Lower lobe of right lung (tissue), 2 donors: ENCODE measurements around the gene HEXD. TPM values are rescaled to one million over a fixed set of nuclear protein-coding genes. Genes with fewer than 3 reads are reported as not detected.
"Not testable (repeated sequence)": the region's sequence is repeated elsewhere in the genome, so short reads cannot be mapped to it uniquely, and the experiment has no call there.

Experiments
- ATAC-seq, 2 donors: fragments of 200-7000 bp; cut with Tn5 transposase; one replicate each; pipeline ENCODE4 v1.9.1; 2020 to 2022; ENCODE audit warnings: mild to moderate bottlenecking in 2 of 2, moderate library complexity in 2 of 2
- DNase-seq: peaks from one replicate; pipeline ENCODE4 v3.0.0-alpha.2; 2020
- H3K27ac ChIP-seq: fragments of 200-600 bp; one replicate; pipeline ENCODE4 v1.8.0; 2022
- H3K27me3 ChIP-seq: fragments of 200-600 bp; one replicate; pipeline ENCODE4 v1.8.0; 2022; ENCODE audit warnings: low read depth
- H3K36me3 ChIP-seq: fragments of 200-600 bp; one replicate; pipeline ENCODE4 v1.8.0; 2022; ENCODE audit warnings: mild to moderate bottlenecking
- H3K4me1 ChIP-seq: fragments of 200-600 bp; one replicate; pipeline ENCODE4 v1.8.0; 2022
- H3K4me3 ChIP-seq: fragments of 200-600 bp; one replicate; pipeline ENCODE4 v1.8.0; 2022; ENCODE audit warnings: mild to moderate bottlenecking
- H3K9me3 ChIP-seq: fragments of 200-600 bp; one replicate; pipeline ENCODE4 v1.8.0; 2022
- intact Hi-C: fragments of 100-400 bp; cut with DNase I; formaldehyde crosslinking; loops from one replicate; pipeline ENCODE4 v1.11.0; 2022
- total RNA-seq: library from RNA; stranded (reverse); fragmentation: NEBNext Ultra II Directional; extraction: Animal tissue kit (Norgen Biotek cat#: 25700); gene quantifications from one replicate; pipeline ENCODE4 v1.2.1, GENCODE V29; 2021
- TF ChIP-seq, protein P1 (sequence below): fragments of 200-600 bp; IDR thresholded peaks from one replicate; pipeline ENCODE4 v1.8.0; 2022; ENCODE audit warnings: antibody characterized with exemption, mild to moderate bottlenecking
- donor health status: DM: no; HTN: yes; CAD: no; lungs with severe emphysema.

The HEXD gene
- total RNA-seq, 1 donor from 2014 or later, result 60.2 TPM

DNA sequence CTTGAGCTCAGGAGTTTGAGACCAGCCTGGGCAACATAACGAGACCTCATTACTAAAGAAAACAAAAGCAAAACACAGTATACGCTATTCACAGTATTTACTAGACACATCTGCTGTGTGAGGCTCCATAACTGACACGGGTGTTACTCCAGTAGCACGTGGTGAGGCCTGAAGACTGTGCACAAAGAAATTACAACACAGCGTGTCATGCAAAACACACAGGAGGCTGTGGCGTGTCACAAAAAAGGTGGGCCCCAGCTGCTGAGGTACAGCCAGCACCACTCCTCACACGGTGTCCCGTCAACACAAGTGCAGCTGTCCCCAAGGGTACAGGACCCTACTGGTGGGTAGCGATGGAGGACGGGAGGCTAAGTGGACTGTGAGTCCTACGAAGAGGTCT is 29.7 kb downstream of the HEXD start:
- no peak for ATAC-seq
- no peak for DNase-seq
- Histone ChIP-seq H3K9me3 (no peaks in the 10 kb centered on the region), H3K36me3 (peaks cover 39% of the 10 kb centered on the region), H3K4me1 (peaks cover 50% of the 10 kb centered on the region), H3K27me3 (no peaks in the 10 kb centered on the region), H3K27ac (no peak overlapping the region), H3K4me3 (no peak overlapping the region)
- intact Hi-C loops, result no loop called here
- TF ChIP-seq, protein P1, sequence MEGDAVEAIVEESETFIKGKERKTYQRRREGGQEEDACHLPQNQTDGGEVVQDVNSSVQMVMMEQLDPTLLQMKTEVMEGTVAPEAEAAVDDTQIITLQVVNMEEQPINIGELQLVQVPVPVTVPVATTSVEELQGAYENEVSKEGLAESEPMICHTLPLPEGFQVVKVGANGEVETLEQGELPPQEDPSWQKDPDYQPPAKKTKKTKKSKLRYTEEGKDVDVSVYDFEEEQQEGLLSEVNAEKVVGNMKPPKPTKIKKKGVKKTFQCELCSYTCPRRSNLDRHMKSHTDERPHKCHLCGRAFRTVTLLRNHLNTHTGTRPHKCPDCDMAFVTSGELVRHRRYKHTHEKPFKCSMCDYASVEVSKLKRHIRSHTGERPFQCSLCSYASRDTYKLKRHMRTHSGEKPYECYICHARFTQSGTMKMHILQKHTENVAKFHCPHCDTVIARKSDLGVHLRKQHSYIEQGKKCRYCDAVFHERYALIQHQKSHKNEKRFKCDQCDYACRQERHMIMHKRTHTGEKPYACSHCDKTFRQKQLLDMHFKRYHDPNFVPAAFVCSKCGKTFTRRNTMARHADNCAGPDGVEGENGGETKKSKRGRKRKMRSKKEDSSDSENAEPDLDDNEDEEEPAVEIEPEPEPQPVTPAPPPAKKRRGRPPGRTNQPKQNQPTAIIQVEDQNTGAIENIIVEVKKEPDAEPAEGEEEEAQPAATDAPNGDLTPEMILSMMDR, result no peak

DNA sequence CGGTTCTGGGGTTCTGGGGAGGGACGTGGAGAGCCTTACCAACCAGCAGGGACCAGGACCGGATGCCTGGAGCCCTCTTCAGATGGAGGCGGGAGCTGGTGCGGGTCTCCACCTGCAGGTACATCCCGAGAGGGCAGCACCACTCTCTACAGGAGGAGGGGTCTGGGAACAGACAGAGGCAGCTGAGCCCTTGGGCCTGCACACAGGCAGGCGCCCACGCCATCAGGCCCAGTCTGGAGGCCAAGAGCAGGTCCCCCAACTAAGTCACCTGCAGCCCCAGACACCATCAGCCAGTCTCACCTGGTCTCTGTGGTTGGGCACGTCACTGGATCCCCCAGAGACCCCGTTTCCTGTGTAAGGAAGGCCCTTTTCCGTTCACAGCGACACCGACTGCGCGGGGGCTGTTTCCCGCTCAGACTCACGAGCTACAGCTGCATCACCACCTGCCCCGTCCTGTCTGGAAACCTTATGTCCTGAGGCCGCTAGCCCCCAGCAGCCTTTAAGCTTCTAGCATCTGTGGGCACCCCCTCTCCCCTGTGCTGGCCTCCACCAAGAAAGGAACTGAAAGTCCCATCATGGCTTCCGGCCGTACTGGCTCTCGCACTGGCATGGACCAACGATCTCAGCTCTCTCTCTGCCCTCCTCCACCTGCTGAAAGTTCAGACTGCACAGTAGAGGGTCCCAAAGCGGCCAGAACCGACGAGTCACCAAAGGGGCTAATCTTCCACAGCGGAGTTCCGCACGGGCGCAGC is 31.2 kb downstream of the HEXD start:
- Histone ChIP-seq H3K4me1 (peaks cover 50% of the 10 kb centered on the region), H3K36me3 (peaks cover 24% of the 10 kb centered on the region), H3K4me3 (peak overlapping the region; percentile 97), H3K27ac (peak overlapping the region; percentile 95), H3K27me3 (no peaks in the 10 kb centered on the region), H3K9me3 (no peaks in the 10 kb centered on the region)
- TF ChIP-seq, protein P1, result no peak
- intact Hi-C loops, result no loop called here
- ATAC-seq, result peak; percentile 11 to 34
- no peak for DNase-seq

GRCh38 chr17:82449883-82450356 is 31.8 kb downstream of the HEXD start:
- intact Hi-C loops, result no loop called here
- H3K4me1 ChIP-seq, result peaks cover 46% of the 10 kb centered on the region
- H3K36me3 ChIP-seq, result peaks cover 18% of the 10 kb centered on the region
- peak in 1 of 2 donors; percentile 0 for ATAC-seq
- H3K27me3 ChIP-seq, result no peaks in the 10 kb centered on the region
- H3K4me3 ChIP-seq, result peak overlapping the region; percentile 97
- TF ChIP-seq, protein P1, result no peak
- no peaks in the 10 kb centered on the region for H3K9me3 ChIP-seq
- no peak for DNase-seq
- peak overlapping the region; percentile 95 for H3K27ac ChIP-seq

- intact Hi-C loops, result no loop called here
Measured at GRCh38 chr17:82450357-82451106, 32.4 kb downstream of the HEXD start, which contains the start of gene CYBC1. CYBC1 (minus strand) TSS chr17:82450752; CDS start chr17:82449254, 1,498 bp downstream.

GRCh38 chr17:82452162-82452561 is 34.0 kb downstream of the HEXD start:
- ATAC-seq (no peak), DNase-seq (no peak)
- no peaks in the 10 kb centered on the region for H3K27me3 ChIP-seq
- H3K36me3 ChIP-seq, result peaks cover 6% of the 10 kb centered on the region
- TF ChIP-seq, protein P1, result no peak
- intact Hi-C loops, result no loop called here
- peaks cover 49% of the 10 kb centered on the region for H3K4me1 ChIP-seq
- peak overlapping the region; percentile 95 for H3K27ac ChIP-seq
- H3K9me3 ChIP-seq, result no peaks in the 10 kb centered on the region
- no peak overlapping the region for H3K4me3 ChIP-seq

More at GRCh38 chr17:82450357-82451106, 32.4 kb downstream of the HEXD start, which contains the start of gene CYBC1:
- peak; percentile 95 for DNase-seq
- Histone ChIP-seq H3K9me3 (no peaks in the 10 kb centered on the region), H3K4me3 (peak within 1 kb of the TSS; percentile 97), H3K4me1 (peaks cover 40% of the 10 kb centered on the region), H3K27me3 (no peaks in the 10 kb centered on the region), H3K36me3 (peaks cover 12% of the 10 kb centered on the region), H3K27ac (peak within 1 kb of the TSS; percentile 95)
- TF ChIP-seq, protein P1, result no peak
- peak; percentile 97 for ATAC-seq

- H3K27me3 ChIP-seq, intact Hi-C loops, DNase-seq, H3K36me3 ChIP-seq, H3K4me3 ChIP-seq, ATAC-seq, H3K9me3 ChIP-seq: not testable (repeated sequence)
- Histone ChIP-seq H3K4me1 (peaks cover 51% of the 10 kb centered on the region), H3K27ac (peak overlapping the region; percentile 53)
Measured at GRCh38 chr17:82453151-82453550, 35.0 kb downstream of the HEXD start.

GRCh38 chr17:82453706-82454105 is 35.6 kb downstream of the HEXD start:
- peaks cover 51% of the 10 kb centered on the region for H3K4me1 ChIP-seq
- H3K4me3 ChIP-seq, H3K9me3 ChIP-seq, intact Hi-C loops, H3K36me3 ChIP-seq, ATAC-seq, H3K27ac ChIP-seq, DNase-seq, H3K27me3 ChIP-seq: not testable (repeated sequence)
